GM19468 (cell line): ENCODE data around the gene FAM219A.
"Not testable (repeated sequence)": the region's sequence is repeated elsewhere in the genome, so short reads cannot be mapped to it uniquely, and the experiment has no call there.

Source experiments
- ATAC-seq: cut with Tn5 transposase; IDR thresholded peaks from one replicate; pipeline ENCODE4 v1.9.1; 2021; ENCODE audit warnings: mild to moderate bottlenecking, moderate library complexity, moderate number of reproducible peaks; ENCODE audit not compliant: unreplicated experiment; ENCODE audit errors: extremely low read depth

FAM219A gene

DNA sequence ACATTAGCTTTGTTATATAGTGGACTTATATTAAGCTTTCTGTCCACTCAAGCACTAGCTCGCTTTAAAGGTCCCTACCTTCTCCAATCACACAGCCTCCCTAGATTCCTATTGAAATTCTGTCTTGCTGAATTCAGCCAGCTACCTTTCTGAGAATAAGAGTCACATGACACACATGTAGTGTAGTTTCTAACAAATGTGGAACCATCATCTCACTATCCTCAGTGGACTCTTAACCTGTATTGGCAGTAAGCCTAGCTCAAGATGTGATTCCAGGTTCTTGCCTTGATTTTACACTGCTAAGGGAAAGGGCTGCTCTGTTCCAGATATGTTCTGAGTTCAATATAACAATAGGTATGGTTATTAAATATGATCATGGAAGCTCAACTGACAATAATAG lies 11.4 kb downstream of the FAM219A start:
- ATAC-seq = no peak

DNA sequence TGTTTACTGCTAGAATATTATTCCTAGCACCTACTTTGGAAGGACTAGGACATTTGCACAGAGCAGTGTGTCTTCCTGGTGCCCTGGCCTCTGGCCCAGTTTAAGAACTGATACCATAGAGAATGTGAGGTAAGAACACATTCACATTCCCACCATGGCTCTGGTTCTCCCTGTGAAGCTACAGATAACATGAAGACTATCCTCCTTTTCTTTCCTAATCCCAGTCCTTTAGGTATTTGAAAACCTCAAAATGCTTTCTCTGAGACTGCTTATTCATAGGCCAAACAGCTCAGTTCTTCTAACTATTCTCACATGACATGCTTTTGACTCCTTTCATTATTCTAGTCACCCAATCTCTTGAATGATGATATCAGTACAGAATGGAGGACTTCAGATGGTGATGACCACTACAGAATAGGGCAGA lies 11.9 kb downstream of the FAM219A start:
- no peak for ATAC-seq

- ATAC-seq = no peak
These were observed 14.4 kb downstream of the FAM219A start for GRCh38 chr9:34443976-34444375.

DNA sequence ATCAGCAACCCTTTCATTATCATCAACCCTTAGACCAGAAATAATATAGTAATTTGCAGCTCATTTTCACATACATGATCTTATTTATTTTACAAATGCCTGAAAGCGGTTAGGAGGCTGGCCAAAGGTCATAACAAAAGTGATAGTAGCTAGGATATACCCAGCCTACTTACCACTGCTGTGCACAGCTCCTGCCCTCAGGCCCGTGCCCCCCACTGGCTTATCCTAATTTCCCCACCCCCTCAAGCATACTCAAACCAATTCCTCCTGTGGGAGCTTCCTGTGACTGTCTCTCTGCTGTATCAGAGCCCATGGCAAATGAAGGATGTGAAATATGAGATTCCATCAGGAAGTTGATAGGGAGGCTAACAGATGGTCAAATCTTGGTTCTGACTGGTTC lies 14.8 kb downstream of the FAM219A start:
- no peak for ATAC-seq

DNA sequence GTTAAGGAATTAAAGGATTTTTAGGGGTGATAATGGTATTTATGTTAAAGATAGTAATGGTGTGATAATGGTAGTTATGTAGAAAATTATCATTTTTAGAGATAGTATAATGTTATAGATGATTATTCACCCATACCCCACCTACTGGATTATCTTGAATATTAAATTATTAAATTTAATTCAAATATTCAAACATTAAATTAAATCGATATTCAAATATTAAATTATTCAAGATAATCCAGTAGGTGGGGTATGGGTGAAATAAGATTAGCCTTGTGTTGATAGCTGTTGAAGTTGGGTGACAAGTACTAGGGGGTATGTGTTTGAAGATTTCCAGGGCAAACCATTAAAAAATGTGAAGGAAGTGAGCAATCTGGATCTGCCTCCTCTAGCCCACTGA lies 15.6 kb downstream of the FAM219A start:
- ATAC-seq = no peak

GRCh38 chr9:34440017-34440416 lies 18.4 kb downstream of the FAM219A start:
- ATAC-seq = no peak

GRCh38 chr9:34438465-34438864 lies 19.9 kb downstream of the FAM219A start:
- not testable (repeated sequence) for ATAC-seq

DNA sequence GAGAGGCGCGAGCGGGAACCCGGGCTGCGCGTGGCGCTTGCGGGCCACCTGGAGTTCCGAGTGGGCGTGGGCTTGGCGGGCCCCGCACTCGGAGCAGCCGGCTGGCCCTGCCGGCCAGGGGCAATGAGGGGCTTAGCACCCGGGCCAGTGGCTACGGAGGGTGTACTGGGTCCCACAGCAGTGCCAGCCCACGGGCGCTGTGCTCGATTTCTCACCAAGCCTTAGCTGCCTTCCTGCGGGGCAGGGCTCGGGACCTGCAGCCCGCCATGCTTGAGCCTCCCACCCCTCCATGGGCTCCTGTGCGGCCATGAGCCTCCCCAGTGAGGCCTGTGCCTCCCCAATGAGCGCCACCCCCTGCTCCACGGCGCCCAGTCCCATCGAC lies 20.5 kb downstream of the FAM219A start:
- not testable (repeated sequence) for ATAC-seq

DNA sequence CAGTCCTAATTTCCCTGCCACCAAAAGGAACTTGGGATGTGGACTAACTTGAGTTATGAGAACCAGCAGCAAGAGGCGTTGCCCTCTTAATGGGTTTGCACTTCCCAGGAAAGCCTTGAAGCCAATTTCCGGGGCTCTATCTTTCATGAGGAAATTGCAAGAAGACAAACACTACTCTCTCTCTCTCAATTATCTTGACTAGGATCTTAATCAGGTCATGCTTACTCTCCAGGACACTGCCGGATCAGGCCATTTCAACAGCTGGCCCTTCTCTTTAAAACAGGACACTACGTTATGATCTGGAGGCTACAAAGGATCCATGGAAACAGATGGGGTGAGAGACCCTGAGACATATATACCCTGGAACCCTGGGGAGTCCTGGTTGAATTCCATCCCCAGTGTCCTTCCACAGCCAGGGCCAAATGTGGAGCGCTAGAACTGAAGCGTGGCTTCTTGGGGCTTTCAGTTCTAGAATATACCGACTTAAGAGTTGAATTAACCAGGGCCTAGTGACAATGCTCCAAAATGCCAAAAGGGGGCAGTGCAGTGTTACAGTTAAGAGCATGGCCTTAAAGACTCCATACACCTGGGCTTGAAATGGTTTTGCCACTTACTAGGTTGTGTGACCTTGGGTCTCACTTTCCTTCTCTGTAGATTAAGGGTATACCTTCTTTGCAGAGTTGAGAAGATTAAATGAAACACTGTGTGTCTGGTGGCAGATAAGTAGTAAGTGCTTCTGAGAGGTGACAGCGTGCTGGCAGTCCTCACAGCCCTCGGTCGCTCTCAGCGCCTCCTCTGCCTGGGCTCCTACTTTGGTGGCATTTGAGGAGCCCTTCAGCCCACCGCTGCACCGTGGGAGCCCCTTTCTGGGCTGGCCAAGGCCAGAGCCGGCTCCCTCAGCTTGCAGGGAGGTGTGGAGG lies 21.1 kb downstream of the FAM219A start:
- ATAC-seq = no peak

DNA sequence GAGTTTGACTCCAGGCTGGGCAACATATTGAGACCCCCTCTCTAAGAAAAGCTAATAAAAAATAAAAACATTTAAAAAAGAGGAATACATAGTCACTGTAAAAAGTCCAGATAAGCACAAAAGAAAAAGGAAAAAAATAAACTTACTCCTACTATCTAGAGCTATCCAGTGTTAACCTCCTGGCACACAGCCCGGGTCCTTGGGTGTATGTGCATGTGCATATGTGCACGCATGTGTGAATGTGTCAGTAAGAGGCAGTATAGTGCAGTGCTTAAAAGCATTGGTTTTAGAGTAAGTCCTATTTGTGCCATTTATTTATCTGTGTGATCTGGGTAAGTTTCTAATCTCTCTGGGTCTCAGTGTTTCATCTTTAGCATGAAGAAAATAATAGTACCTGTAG lies 26.7 kb downstream of the FAM219A start:
- no peak for ATAC-seq

- no peak for ATAC-seq
These were observed 27.4 kb downstream of the FAM219A start for GRCh38 chr9:34430843-34431437.

DNA sequence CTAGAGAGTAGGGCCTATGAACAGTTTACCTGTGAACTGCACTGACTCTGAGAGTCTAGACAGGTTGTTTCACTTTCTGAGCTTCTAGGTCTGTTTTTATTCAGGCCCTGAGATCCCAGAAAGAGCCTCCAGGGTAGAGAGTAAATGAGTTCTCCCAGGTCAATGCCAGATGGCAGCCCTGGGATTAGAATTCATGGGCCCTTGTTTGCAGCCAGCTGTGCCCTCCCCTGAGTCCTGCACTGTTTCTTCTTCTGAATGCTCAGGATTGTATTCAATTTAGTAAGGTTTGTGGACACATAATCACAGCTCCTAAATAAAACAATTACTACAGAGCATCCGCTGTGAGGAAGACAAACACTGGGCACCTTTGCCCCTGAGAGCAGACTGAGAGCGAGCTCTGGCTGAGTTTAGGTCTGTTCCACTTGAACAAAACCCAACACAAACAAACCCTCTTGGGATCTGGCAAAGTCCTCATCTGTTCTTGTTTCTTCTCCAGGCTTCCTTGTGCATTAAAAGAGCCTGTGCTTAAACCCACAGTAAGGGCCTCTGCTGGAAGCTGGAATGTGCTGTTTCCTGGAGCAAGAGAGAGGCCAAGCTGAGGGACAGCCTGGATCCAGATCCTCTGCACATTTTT lies 29.9 kb downstream of the FAM219A start:
- ATAC-seq = no peak

DNA sequence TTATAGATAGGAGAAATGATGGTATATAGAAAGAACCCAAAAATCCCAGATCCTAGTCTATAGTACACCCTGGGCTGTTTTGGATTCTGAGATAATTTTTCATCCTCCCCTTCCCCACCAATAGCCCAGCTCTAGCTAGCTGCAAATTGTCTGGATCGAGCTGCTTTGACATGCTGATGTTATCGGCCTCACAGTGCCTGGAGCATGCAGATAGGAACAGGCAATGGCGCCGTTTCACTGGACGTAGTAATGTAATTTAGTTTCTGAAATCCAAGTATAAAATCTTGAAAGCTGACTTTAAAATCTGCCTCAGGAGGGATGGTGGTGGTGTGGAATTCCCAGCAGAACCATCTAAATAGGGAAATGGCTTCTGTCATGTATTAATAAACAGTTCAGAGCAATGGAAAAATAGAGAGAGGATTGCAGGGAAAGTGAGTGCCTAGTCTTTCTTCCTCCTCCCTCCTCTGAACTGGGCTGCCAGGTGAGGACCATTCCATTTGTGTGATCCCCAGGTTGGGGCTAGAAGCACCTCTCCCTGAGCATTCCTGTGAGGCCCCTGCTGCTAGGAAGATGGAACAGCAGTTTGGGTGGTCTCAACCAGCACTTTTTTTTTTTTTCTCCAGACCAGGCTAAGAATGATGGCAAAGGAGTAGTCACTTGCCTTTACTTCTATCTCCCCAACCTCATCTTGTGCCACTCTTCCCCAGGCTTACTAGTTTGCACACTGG lies 31.9 kb downstream of the FAM219A start:
- no peak for ATAC-seq

DNA sequence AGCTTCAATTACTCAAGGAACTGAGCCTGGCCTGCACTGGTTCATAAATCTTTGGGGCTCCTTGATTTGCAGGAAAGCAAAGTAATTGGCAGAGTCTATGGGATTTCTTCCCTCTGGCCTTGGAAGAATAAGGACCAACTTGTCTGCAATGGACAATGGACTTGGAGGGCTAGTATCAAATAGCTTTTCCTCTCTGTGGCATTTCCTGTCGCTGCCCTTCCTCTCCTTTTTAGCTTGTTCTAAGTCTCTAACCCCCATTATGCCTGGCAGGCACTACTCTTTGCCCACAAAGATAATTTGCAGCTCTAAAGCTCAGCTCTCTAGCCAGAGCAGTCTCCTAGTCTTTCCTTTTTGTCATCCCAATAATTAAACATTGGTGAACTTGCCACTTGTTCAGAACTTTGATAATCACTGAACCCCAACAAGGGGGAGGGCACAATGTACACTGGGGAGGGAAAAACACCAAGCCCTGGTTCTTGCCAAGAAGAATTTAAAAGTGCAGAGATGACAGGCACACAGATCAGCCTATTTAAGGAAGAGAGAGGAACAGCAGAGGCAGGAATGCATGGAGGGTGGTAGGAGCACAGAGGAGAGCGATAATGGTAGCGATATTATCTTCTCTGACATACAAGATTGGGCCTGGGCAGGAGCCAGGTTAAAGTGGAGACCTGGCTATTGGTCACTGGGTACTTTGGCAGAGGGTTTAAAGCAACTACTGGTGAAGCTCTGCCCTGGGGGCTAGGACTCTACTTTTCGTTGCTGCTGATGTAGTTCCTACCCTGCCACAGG lies 38.5 kb downstream of the FAM219A start:
- ATAC-seq = no peak

DNA sequence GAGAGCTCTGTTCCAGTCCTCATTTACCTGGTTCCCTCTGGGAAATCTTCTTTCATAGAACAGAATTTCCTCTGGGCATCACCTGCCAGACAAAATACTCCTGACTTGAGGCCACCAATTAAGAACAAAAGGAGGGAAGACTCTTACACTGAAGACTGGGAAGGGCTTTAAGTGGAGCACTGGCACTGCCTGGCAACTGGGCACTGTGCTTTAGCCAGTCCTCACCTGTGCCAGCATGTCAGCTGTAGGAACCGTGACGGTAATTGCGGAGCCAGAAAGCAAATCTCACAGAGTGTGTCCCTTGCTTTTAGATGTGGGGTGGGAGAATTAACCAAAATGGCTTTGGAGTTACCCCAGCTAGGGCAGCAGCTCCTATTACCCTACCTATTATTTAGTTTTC lies 40.6 kb downstream of the FAM219A start:
- no peak for ATAC-seq

DNA sequence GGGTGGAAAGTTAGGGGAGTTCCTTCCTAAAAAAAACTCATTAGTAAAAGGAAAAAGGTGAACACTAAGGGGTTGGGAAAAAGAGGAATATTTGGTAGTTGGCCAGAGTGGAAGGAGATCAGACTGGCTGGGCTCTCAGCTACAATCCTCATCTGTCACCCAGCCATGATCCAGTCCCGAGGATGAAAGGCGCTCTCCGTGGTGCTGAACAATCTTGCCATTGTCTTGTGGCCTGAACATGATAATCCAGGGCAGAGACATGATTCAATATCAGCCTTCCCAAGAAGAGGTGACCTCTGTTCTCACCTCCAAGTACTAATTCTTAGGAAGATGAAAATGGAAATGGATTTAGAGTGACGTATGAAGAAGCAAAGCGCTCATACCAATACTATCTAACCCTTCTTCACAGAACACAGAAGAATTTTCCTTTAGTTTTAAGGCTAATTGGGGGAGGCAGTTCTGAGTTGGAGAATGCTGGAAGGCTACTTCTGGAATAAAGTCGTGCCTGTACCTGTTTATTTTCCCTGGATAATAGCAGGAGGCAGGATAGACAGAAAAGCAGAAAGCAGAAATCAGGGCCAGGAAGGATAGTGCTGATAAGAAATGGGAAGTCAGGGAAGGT lies 45.0 kb downstream of the FAM219A start:
- no peak for ATAC-seq

DNA sequence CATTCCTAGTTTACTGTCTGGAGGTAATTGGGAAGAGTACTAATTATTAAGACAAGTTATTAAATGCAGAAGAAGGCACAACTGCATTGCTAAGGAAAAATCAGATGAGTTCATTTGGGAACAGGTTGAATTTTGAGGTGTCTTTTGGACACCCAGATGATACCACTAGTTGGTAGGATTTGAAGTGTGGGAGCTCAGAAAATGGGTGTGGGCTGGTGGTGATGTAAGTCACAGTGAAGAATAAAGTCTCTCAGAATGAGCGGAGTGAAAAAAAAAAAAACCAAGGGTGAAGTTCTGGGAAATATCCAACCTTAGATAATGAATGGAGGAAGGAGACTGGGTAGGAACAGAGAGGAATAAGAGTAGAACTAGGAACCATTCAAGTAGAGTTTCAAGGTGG lies 46.0 kb downstream of the FAM219A start:
- ATAC-seq = no peak

DNA sequence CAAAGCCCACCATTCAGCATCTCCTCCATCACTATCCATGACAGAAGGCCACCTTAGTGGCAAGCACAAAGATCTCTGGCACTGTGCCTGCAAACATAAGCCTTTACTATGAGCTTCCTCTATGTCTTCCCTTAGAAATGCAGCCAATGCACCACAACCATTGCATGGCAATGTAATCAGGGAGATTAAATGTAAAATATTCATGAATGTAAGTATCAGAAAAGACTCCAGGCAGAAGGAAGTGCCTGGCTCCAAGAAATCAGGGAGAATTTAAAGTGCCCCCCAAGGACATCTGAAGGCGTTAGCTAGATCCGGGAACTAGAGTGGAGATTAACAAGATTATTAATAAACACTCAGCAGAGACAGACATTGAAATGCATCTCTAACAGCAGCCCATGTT lies 49.2 kb downstream of the FAM219A start:
- no peak for ATAC-seq

DNA sequence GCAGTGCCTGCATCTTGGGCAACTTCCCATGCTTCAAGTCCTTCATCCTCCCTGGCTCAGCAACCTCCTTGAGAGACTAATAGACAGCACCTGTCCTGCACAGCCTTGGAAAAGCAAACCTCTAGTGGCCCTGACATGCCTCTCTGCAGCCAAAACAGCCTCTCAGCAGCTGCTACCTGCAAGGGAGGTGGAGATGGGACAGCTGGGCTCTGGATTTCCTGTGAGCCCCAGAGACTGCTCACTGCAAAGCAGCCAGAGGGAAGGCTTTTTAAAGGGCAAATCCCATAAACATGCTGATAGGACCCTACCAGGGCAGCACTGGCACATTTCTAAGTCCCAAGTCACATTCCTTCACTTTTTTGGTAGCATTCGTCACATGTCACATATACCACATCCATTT lies 50.2 kb downstream of the FAM219A start:
- no peak for ATAC-seq
